BLaER1 treated with 17β-estradiol and CSF1 and Interleukin-3, amounts not matched to agents 10 nM and 100 nM (cell line): Measurements from ENCODE around the gene MMD.

Experiments used
- H3K27ac ChIP-seq, 11 experiments: shearing (Covaris generic); formaldehyde crosslinking; 2 replicates each; pipeline ENCODE4 v1.8.1; 2022
- H3K27me3 ChIP-seq, 11 experiments: shearing (Covaris generic); formaldehyde crosslinking; 2 replicates each; pipeline ENCODE4 v1.8.1; 2022
- H3K36me3 ChIP-seq, 11 experiments: shearing (Covaris generic); formaldehyde crosslinking; 2 replicates each; pipeline ENCODE4 v1.8.1; 2022
- H3K4me1 ChIP-seq, 10 experiments: shearing (Covaris generic); formaldehyde crosslinking; 2 replicates each; pipeline ENCODE4 v1.8.1; 2022
- H3K4me2 ChIP-seq, 11 experiments: shearing (Covaris generic); formaldehyde crosslinking; 2 replicates each; pipeline ENCODE4 v1.8.1; 2022
- H3K4me3 ChIP-seq, 10 experiments: shearing (Covaris generic); formaldehyde crosslinking; 2 replicates each; pipeline ENCODE4 v1.8.1; 2022
- H3K9ac ChIP-seq, 11 experiments: shearing (Covaris generic); formaldehyde crosslinking; 2 replicates each; pipeline ENCODE4 v1.8.1; 2022
- H3K9me3 ChIP-seq, 11 experiments: shearing (Covaris generic); formaldehyde crosslinking; replicated peaks in 1 of 11; 2 replicates each; pipeline ENCODE4 v1.8.1; 2022
- H4K20me1 ChIP-seq, 11 experiments: shearing (Covaris generic); formaldehyde crosslinking; 2 replicates each; pipeline ENCODE4 v1.8.1; 2022
- Cebpa-rat ChIP-seq, 11 experiments: shearing (Covaris generic); IDR thresholded peaks; 2 replicates each; pipeline ENCODE4 v1.8.1; 2022

The MMD gene

GRCh38 chr17:55418369-55419268, 3.0 kb downstream of the MMD start:
- H3K4me2 ChIP-seq = peak overlapping the region; percentile 77 to 97 (median 89); a peak in 20 of 22 replicates
- peaks cover 7 to 58% (median 30%) of the 10 kb centered on the region in 11 experiments; a peak in 21 of 22 replicates for H3K36me3 ChIP-seq
- H3K9ac ChIP-seq = no peak overlapping the region
- TF ChIP-seq Cebpa-rat (IDR thresholded peaks at IDR 0.05) = no peak
- H3K4me1 ChIP-seq = peaks cover 36 to 47% (median 43%) of the 10 kb centered on the region in 10 experiments
- H4K20me1 ChIP-seq = peaks cover 0 to 7% (median 0%) of the 10 kb centered on the region in 11 experiments; a peak in 1 of 22 replicates
- peak overlapping the region in 1 of 11 experiments; percentile 89; a peak in 1 of 22 replicates for H3K27ac ChIP-seq
- H3K27me3 ChIP-seq = no peaks in the 10 kb centered on the region
- H3K9me3 ChIP-seq = peaks cover 0 to 16% (median 8%) of the 10 kb centered on the region in 11 experiments; a peak in 9 of 22 replicates
- no peak overlapping the region for H3K4me3 ChIP-seq

DNA sequence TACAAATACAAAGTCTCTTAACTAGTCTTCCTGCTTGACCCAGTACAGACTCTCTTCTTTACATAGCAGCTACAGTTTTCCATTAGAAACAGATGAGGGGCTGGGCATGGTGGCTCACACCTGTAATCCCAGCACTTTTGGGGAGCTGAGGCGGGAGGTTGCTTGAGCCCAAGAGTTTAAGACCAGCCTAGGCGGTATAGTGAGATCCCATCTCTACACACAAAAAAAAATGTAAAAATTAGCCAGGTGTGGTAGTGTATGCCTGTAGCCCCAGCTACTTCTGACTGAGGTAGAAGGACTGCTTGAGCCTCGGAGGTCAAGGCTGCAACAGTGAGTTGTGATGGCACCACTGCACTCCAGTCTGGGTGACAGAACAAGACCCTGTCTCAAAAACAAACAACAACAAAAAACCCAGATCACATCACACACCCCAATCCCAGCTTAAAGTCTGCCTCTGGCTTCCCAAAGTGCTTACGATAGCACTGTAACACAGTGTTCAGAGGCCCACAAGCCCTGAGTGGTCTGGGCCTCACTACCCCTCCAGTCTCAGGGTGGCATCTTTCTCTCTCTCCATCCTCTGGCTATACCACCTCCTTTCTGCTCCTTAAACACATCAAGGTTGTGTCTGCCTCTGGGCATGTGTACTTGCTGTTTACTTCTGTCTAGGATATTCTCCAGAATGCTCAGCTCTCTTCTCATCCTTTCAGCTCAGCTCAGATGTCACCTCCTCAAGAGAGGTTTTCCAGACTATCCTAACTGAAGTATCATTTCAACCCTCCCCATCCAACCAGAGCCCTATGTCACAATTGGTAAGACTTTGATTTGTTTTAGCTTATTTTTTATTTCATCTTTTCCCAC, 4.0 kb downstream of the MMD start:
- H3K27ac ChIP-seq = peak overlapping the region in 1 of 11 experiments; percentile 6; a peak in 1 of 22 replicates
- no peak overlapping the region for H3K4me3 ChIP-seq
- H3K27me3 ChIP-seq = no peaks in the 10 kb centered on the region
- no peak for TF ChIP-seq Cebpa-rat (IDR thresholded peaks at IDR 0.05)
- H3K4me2 ChIP-seq = peak overlapping the region in 9 of 11 experiments; percentile 1 to 59 (median 36); a peak in 11 of 22 replicates
- peaks cover 0 to 7% (median 0%) of the 10 kb centered on the region in 11 experiments; a peak in 1 of 22 replicates for H4K20me1 ChIP-seq
- H3K9me3 ChIP-seq = peaks cover 0 to 16% (median 8%) of the 10 kb centered on the region in 11 experiments; a peak in 9 of 22 replicates
- H3K36me3 ChIP-seq = peaks cover 16 to 67% (median 40%) of the 10 kb centered on the region in 11 experiments
- peaks cover 36 to 47% (median 43%) of the 10 kb centered on the region in 10 experiments for H3K4me1 ChIP-seq
- H3K9ac ChIP-seq = no peak overlapping the region

GRCh38 chr17:55416470-55417052, 5.1 kb downstream of the MMD start:
- Histone ChIP-seq H3K36me3 (peaks cover 27 to 78% (median 51%) of the 10 kb centered on the region in 11 experiments), H3K4me2 (peak overlapping the region; percentile 2 to 59 (median 34); a peak in 21 of 22 replicates), H3K27me3 (no peaks in the 10 kb centered on the region), H3K4me1 (peaks cover 32 to 45% (median 38%) of the 10 kb centered on the region in 10 experiments; a peak in 19 of 20 replicates), H3K9me3 (peaks cover 0 to 16% (median 8%) of the 10 kb centered on the region in 11 experiments; a peak in 9 of 22 replicates), H3K4me3 (no peak overlapping the region), H3K9ac (no peak overlapping the region), H4K20me1 (peaks cover 0 to 7% (median 0%) of the 10 kb centered on the region in 11 experiments; a peak in 1 of 22 replicates), H3K27ac (no peak overlapping the region)
- TF ChIP-seq Cebpa-rat (IDR thresholded peaks at IDR 0.05) = no peak

DNA sequence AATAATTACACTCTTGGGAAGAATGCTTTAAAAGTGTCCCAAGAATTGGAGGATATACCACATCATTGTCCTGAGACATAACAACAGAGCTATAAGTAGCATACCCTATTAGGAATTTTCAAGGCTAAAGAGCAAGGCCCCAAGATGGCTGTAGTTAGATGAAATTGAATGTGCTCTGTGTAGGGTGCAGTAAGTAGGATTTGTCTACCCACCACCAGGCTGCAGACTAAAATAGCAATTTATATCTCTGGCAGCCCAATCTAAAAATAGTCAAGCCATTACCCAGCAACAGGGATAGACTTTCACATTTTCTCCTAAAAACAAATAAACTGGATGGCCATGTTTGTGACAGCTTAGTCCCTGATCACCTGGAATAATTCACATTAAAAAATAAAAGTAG, 5.6 kb downstream of the MMD start:
- H3K27me3 ChIP-seq = no peaks in the 10 kb centered on the region

DNA sequence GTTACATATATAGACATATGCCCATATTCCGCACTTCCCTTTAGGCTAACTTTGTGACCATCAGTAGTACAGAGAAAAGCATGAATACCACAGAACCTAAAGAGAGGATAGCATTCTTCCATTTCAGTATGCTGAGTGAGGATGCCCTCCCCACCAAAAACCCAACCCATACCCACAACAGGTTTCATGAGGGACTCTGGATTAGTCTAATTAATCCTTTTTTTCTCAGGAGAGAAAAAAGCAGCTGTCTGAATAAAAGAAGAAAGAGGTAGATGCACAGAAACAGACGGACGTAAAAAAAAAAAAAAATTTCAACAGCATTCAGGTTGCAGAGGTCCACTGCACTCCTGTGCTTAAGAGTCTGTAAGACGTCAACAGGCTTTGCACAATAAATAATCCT, 6.7 kb downstream of the MMD start:
- Histone ChIP-seq H3K4me1 (peaks cover 24 to 37% (median 33%) of the 10 kb centered on the region in 10 experiments), H3K36me3 (peaks cover 43 to 94% (median 66%) of the 10 kb centered on the region in 11 experiments), H3K27ac (no peak overlapping the region), H3K4me3 (no peak overlapping the region), H3K27me3 (no peaks in the 10 kb centered on the region), H3K9me3 (peaks cover 0 to 16% (median 8%) of the 10 kb centered on the region in 11 experiments; a peak in 9 of 22 replicates), H3K9ac (no peak overlapping the region), H4K20me1 (peaks cover 0 to 7% (median 0%) of the 10 kb centered on the region in 11 experiments; a peak in 1 of 22 replicates), H3K4me2 (no peak overlapping the region)
- TF ChIP-seq Cebpa-rat (IDR thresholded peaks at IDR 0.05) = no peak

More for the DNA sequence above, 5.6 kb downstream of the MMD start:
- H3K4me2 ChIP-seq = peak overlapping the region in 10 of 11 experiments; percentile 2 to 59 (median 35); a peak in 11 of 22 replicates
- H3K9ac ChIP-seq = no peak overlapping the region
- no peak overlapping the region for H3K4me3 ChIP-seq
- H3K36me3 ChIP-seq = peaks cover 33 to 84% (median 56%) of the 10 kb centered on the region in 11 experiments
- no peak for TF ChIP-seq Cebpa-rat (IDR thresholded peaks at IDR 0.05)
- H4K20me1 ChIP-seq = peaks cover 0 to 7% (median 0%) of the 10 kb centered on the region in 11 experiments; a peak in 1 of 22 replicates
- H3K4me1 ChIP-seq = peaks cover 32 to 45% (median 38%) of the 10 kb centered on the region in 10 experiments; a peak in 19 of 20 replicates
- peaks cover 0 to 16% (median 8%) of the 10 kb centered on the region in 11 experiments; a peak in 9 of 22 replicates for H3K9me3 ChIP-seq
- H3K27ac ChIP-seq = no peak overlapping the region

DNA sequence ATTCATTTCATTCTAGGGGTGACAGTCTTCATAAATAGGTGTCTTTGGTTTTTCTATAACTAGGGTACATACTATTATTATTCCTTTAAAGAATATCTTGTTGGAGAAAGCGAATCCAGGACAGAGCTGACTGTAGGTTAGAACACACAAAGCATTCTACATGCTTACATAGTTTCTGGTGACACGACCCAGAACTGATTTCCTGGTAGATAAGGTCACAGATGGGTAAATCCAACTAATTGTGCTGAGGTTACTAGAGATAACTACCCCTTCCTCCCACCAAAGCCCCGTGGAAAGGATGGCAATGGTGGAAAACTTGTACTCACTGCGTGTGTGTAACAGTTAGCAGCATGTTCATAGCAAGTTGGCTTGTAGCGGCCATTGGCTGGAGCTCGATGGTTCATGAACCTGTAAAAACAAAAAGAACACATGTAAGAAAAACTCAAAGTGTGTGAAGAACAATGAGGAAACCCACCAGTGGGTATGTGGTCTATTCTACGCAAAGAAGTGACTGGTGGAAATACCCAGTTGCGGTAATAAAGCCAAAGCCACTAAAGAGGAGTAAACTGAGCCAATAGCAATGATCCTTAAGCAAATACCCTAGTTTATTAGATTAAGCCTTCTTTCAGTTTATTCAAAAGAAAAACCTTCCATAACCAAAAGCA, 7.7 kb downstream of the MMD start:
- Histone ChIP-seq H3K4me3 (no peak overlapping the region), H4K20me1 (peaks cover 0 to 7% (median 0%) of the 10 kb centered on the region in 11 experiments; a peak in 1 of 22 replicates), H3K4me1 (peaks cover 15 to 37% (median 25%) of the 10 kb centered on the region in 10 experiments), H3K9ac (no peak overlapping the region), H3K27ac (no peak overlapping the region), H3K4me2 (no peak overlapping the region), H3K9me3 (peaks cover 0 to 16% (median 8%) of the 10 kb centered on the region in 11 experiments; a peak in 9 of 22 replicates), H3K27me3 (no peaks in the 10 kb centered on the region), H3K36me3 (peaks cover 53 to 99% (median 77%) of the 10 kb centered on the region in 11 experiments)
- TF ChIP-seq Cebpa-rat (IDR thresholded peaks at IDR 0.05) = no peak

DNA sequence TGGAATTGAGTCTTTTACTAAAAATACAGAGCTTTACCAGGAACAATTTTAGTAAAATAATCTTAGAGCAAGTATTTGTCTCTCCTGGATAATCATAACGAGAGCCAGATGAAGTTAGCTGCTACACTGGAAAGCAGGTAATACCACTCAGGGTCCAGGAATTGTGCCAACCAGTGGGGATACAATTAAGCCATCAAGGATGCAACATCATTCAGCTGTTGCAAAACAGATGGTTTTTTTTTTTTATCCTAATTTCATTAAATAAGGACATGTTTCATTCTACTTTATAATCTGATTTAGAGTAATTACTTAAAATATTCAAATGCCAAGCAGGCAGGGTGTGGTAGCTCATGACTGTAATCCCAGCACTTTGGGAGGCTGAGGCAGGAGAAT, 10.2 kb downstream of the MMD start:
- Histone ChIP-seq H4K20me1 (no peaks in the 10 kb centered on the region; a peak in 1 of 22 replicates), H3K9me3 (no peaks in the 10 kb centered on the region), H3K4me3 (no peak overlapping the region), H3K4me2 (no peak overlapping the region), H3K27ac (no peak overlapping the region), H3K9ac (no peak overlapping the region), H3K36me3 (peaks cover 78 to 99% (median 86%) of the 10 kb centered on the region in 11 experiments), H3K27me3 (no peaks in the 10 kb centered on the region), H3K4me1 (peaks cover 5 to 20% (median 9%) of the 10 kb centered on the region in 10 experiments; a peak in 19 of 20 replicates)
- TF ChIP-seq Cebpa-rat (IDR thresholded peaks at IDR 0.05) = no peak
